Nephron (organoid): Measurements from ENCODE around the gene ZSCAN25.
"Not testable (repeated sequence)": the region's sequence is repeated elsewhere in the genome, so short reads cannot be mapped to it uniquely, and the experiment has no call there.

Experiments
- H3K27ac Mint-ChIP-seq, 3 experiments: 2 replicates each; pipeline ENCODE4 v1.8.0; 2020; ENCODE audit warnings: mixed read lengths in 3 of 3, mild to moderate bottlenecking in 2 of 3, moderate library complexity in 1 of 3
- H3K27me3 Mint-ChIP-seq: 2 replicates; pipeline ENCODE4 v1.8.0; 2021; ENCODE audit warnings: low read depth, mild to moderate bottlenecking, moderate library complexity, mixed read lengths
- H3K36me3 Mint-ChIP-seq: 2 replicates; pipeline ENCODE4 v1.8.0; 2020; ENCODE audit warnings: low read depth, mixed read lengths
- H3K4me1 Mint-ChIP-seq: 2 replicates; pipeline ENCODE4 v1.8.0; 2020; ENCODE audit warnings: mixed read lengths
- H3K4me3 Mint-ChIP-seq, 3 experiments: 2 replicates each; pipeline ENCODE4 v1.8.0; 2020; ENCODE audit warnings: mild to moderate bottlenecking in 3 of 3, mixed read lengths in 3 of 3, moderate library complexity in 2 of 3
- H3K9me3 Mint-ChIP-seq: 2 replicates; pipeline ENCODE4 v1.8.0; 2020; ENCODE audit warnings: mixed read lengths
- TF ChIP-seq, protein P1 (sequence below), 3 experiments: fragments of 200-600 bp; sonication (generic); IDR thresholded peaks; one replicate each; pipeline ENCODE4 v1.5.0; 2021; ENCODE audit warnings: antibody characterized with exemption in 3 of 3; ENCODE audit not compliant: unreplicated experiment in 3 of 3

Gene ZSCAN25

DNA sequence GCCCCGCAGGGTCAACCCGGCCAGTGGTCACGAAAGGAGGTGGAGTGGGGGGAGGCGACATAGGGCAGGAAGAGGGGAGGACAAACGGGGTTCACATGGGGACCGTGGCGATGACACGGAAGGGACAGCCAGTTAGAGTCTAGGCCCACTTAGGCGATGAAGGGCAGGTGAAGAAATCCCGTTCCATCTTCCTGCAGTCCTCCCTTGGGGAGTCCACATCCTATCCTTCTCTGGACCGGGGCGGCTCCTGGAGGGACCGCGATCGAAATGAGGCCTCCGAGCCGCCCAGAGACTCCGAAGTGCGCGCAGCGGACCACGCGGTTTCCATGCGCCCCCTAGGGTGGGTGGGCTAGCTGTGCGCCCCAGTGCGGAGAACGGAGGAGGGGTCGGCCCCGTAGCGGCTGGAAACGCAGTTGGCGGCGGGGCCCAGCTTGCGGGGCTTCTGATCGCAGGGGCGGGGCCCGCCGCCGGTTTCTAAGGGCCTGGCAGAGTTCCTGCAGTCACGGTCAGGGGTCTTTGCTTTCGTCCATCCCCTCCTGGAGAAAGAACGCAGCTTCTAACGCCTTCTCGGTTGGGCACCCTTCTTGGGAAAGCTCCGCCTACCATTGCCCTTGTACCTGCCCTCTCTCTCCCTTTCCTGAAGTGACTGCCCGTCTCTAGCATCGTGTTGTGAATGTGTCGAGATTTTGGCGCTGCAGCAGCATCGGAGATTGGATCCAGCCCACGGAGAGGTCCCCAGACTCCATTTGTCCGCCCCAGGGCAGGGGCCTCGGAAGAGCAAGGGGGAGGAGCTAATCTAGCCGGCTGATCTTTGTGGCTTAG, 36.6 kb upstream of the ZSCAN25 start:
- Mint-ChIP-seq H3K4me1 (no peaks in the 10 kb centered on the region), H3K9me3 (no peaks in the 10 kb centered on the region), H3K36me3 (no peaks in the 10 kb centered on the region), H3K27ac (peak overlapping the region; percentile 83 to 91 (median 85)), H3K4me3 (peak overlapping the region; percentile 93 to 95 (median 93)), H3K27me3 (peaks cover 9% of the 10 kb centered on the region)
- TF ChIP-seq, protein P1, sequence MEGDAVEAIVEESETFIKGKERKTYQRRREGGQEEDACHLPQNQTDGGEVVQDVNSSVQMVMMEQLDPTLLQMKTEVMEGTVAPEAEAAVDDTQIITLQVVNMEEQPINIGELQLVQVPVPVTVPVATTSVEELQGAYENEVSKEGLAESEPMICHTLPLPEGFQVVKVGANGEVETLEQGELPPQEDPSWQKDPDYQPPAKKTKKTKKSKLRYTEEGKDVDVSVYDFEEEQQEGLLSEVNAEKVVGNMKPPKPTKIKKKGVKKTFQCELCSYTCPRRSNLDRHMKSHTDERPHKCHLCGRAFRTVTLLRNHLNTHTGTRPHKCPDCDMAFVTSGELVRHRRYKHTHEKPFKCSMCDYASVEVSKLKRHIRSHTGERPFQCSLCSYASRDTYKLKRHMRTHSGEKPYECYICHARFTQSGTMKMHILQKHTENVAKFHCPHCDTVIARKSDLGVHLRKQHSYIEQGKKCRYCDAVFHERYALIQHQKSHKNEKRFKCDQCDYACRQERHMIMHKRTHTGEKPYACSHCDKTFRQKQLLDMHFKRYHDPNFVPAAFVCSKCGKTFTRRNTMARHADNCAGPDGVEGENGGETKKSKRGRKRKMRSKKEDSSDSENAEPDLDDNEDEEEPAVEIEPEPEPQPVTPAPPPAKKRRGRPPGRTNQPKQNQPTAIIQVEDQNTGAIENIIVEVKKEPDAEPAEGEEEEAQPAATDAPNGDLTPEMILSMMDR (IDR thresholded peaks at IDR 0.05; ENCODE audit: unreplicated experiment in 3 of 3) = peak; percentile 36 to 58 (median 50)

DNA sequence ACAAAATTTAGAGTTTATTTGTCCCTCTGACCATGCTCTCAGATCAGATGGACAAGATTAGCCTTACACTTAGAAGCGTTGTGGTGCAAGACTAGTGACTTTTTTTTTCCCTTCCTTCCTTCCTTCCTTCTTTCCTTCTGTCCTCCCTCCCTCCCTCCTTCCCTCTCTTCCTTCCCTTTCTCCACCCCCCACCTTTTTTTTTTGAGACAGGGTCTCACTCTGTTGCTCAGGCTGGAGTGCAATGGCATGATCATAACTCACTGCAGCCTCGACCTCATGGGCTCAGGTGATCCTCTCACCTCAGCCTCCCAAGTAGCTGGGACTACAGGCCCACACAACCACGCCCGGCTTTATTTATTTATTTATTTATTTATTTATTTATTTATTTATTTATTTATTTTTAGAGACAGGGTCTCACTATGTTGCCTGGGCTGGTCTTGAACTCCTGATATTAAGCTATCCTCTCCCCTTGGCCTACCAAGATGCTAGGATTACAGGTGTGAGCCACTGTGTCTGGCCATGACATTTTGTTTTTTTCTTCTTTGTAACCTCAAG, 35.9 kb upstream of the ZSCAN25 start:
- peak overlapping the region; percentile 83 to 91 (median 85) for H3K27ac Mint-ChIP-seq
- not testable (repeated sequence) for H3K27me3 Mint-ChIP-seq, H3K36me3 Mint-ChIP-seq, H3K4me1 Mint-ChIP-seq, H3K9me3 Mint-ChIP-seq
- peak overlapping the region; percentile 93 to 95 (median 93) for H3K4me3 Mint-ChIP-seq

DNA sequence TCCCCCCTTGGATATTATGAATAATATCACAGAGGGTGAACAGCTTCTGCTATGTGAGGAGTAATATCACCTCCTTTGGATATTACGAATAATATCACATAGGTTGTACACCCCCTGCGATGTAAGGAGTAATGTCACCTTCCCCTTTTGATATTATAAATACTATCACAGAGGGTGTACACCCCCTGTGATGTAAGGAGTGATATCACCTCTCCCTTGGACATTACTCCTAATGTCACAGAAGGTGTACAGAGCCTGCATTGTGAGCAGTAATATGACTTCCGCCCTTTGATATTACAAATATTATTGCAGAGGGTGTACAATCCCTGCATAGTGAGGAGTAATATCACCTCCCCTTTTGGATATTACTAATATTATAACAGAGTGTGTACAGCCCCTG, 27.9 kb upstream of the ZSCAN25 start:
- H3K9me3 Mint-ChIP-seq = no peaks in the 10 kb centered on the region
- no peaks in the 10 kb centered on the region for H3K36me3 Mint-ChIP-seq
- no peak overlapping the region for H3K27ac Mint-ChIP-seq
- no peaks in the 10 kb centered on the region for H3K4me1 Mint-ChIP-seq
- TF ChIP-seq, protein P1 (IDR thresholded peaks at IDR 0.05; ENCODE audit: unreplicated experiment in 3 of 3) = no peak
- peaks cover 5% of the 10 kb centered on the region for H3K27me3 Mint-ChIP-seq
- no peak overlapping the region for H3K4me3 Mint-ChIP-seq

DNA sequence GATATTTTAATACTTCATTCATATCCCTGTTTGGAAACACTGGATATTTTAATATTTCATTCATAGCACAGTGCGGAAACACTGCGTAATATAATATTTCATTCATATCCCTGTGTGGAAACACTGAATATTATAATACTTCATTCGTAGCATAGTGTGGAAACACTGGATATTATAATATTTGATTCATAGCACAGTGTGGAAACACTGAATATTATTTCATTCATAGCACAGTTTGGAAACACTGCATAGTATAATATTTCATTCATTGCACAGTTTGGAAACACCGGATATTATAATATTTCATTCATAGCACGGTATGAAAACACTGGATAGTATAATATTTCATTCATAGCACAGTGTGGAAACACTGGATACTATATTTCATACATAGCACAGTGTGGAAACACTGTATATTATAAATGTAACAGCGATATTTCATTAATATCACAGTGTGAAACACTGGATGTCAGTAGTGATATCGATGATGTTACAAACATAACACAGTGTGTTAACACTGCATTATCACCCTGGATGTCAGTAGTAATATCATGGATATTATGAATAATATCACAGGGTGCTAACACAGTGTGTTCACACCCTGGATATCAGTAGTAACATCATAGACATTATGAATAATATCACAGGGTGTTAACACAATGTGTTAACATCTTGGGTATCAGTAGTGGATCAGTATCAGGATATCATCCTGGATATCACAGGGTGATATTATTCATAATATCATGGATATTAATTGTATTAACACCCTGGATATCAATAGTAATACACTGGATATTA, 21.6 kb upstream of the ZSCAN25 start:
- no peaks in the 10 kb centered on the region for H3K4me1 Mint-ChIP-seq
- no peaks in the 10 kb centered on the region for H3K27me3 Mint-ChIP-seq
- TF ChIP-seq, protein P1 (IDR thresholded peaks at IDR 0.05; ENCODE audit: unreplicated experiment in 3 of 3) = no peak
- no peak overlapping the region for H3K4me3 Mint-ChIP-seq
- no peaks in the 10 kb centered on the region for H3K9me3 Mint-ChIP-seq
- H3K27ac Mint-ChIP-seq = no peak overlapping the region
- H3K36me3 Mint-ChIP-seq = no peaks in the 10 kb centered on the region

DNA sequence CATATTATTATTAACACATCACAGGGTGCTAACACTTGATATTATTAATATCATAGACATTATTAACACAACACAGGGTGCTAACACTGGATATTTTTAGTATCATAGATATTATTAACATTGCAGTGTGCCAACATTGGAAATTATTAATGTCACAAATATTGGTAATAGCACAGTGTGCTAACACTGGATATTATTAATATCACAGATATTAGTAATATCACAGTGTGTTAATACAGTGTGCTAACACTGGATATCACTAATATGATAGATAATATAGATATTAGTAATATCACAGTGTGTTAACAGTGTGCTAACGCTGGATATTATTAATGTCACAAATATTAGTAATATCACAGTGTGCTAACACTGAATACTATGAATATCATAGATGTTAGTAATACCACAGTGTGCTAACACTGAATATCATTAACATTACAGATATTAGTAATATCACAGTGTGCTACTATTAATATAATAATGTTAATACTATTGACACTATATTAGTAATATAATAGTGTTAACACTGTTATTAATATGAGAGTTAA, 20.3 kb upstream of the ZSCAN25 start:
- no peaks in the 10 kb centered on the region for H3K36me3 Mint-ChIP-seq
- no peaks in the 10 kb centered on the region for H3K27me3 Mint-ChIP-seq
- no peak overlapping the region for H3K27ac Mint-ChIP-seq
- TF ChIP-seq, protein P1 (IDR thresholded peaks at IDR 0.05; ENCODE audit: unreplicated experiment in 3 of 3) = no peak
- no peaks in the 10 kb centered on the region for H3K9me3 Mint-ChIP-seq
- no peak overlapping the region for H3K4me3 Mint-ChIP-seq
- H3K4me1 Mint-ChIP-seq = no peaks in the 10 kb centered on the region
